Right lobe of liver (tissue), 4 donors: ENCODE results near the gene ANO4.

ENCODE experiments used
- CTCF ChIP-seq, 4 donors: fragments of 200-600 bp in 3 of 4; fragments of 450-650 bp in 1 of 4; IDR thresholded peaks; one replicate each; pipeline versions ENCODE4 v1.5.1 to v1.8.0; 2016 to 2022; ENCODE audit warnings: antibody characterized with exemption in 4 of 4, mild to moderate bottlenecking in 2 of 4
- POLR2A ChIP-seq: fragments of 450-650 bp; IDR thresholded peaks from one replicate; pipeline ENCODE4 v1.6.1; 2017; ENCODE audit warnings: antibody characterized with exemption, mild to moderate bottlenecking
- donor health status: DM: no; HTN: no; CAD: no.
- donor health status: DM: no; HTN: no; CAD: no.
- donor health status: DM: no; HTN: yes; CAD: no.

GRCh38 chr12:101027816-101028215, 233.2 kb downstream of the ANO4 start:
- TF ChIP-seq CTCF (IDR thresholded peaks at IDR 0.05) (no peak), POLR2A (no peak)
